Suppressor macrophage treated with lipopolysaccharide for 4 hours (primary cell): ENCODE data around the gene AMMECR1L.
A peak's percentile ranks its signal among the peaks of the same experiment; 100 is the strongest.
"Not testable (repeated sequence)": the region's sequence is repeated elsewhere in the genome, so short reads cannot be mapped to it uniquely, and the experiment has no call there.

Experiments
- DNase-seq: peaks from one replicate; pipeline ENCODE4 v3.0.0-alpha.2; 2020

Gene AMMECR1L

DNA sequence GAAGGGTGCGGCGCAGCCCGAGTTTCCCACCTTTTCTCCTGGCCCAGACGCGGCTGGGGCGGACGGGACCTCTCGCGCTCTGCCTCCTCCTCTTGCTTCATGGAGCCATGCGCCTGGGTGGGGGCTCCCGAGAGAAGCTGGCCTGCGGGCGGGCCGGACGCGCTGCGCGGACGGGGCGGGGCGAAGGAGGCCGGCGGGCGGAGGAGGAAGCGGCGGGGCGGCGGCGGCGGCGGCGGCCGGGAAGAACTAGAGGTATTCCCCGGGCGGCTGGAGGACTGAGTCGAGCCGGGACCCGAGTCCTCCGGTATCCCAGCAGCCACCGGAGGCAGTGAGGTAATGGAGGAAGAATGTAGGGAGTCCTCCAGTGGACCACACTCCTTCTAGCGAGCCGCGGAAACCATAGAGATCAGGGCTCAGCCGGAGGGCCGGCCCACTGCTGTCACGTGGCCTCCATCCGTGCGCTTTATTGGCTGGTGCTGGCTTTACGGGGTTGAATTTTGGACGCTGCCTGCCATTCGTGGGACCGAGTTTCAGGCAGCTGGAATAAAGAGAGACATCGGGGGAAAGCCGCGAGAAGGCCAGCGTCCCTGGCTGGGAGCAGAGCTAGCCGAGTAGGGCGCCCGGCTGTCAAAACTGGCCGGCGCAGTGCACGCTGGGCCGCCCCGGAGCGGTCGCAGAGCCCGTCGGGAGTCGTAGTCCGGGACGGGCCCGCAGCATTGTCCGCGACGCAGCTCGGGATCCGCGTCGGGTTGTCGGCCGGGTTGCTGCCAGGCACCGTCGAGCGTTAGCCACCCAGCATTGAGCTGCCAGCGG is at the start of gene AMMECR1L:
AMMECR1L (minus strand) TSS at position 177 of the 813 bp plus-strand sequence. CDS start 11,722 bp downstream, outside the sequence.
- DNase-seq, result peak; percentile 77

DNA sequence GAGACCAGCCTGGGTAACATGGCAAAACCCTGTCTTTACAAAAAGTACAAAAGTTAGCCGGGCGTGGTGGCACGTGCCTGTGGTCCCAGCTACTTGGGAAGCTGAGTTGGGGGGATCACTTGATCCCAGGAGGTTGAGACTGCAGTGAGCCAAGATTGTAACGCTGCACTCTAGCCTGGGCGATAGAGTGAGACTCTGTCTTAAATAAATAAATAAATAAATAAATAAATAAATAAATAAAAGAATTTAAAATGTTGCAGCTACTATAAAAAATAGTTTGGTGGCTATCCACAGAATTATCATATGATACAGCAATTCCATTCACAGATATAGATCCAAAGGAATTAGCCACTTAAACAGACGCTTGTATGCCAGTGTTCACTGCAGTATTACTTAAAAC is 49.6 kb upstream of the AMMECR1L start:
- DNase-seq, result no peak

DNA sequence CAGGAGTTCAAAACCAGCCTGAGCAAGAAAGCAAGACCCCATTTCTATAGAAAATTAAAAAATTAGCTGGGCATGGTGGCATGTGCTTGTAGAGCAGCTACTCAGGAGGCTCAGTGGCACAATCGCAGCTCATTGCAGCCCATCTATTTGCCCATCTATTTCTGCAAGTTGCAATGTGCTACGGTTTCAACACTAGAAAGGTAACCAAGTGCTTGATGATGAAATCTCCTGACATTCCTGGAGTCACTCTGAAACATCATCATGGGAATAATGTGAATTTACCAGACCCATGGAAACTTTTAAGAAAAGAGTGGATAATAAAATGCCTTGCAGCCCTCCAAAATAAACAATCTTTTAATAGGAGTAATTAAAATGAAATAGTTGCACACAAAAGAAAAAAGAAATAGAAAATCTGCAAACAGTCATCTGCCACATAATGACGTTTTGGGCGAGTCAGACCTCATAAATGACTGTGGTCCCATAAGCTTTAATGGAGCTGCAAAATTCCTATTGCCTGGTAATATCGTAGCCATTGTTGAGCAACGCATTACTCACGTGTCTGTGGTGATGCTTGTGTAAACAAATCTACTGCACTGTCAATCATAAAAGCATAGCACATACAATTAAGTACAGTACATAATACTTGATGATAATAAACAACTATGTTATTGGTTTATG is 46.6 kb upstream of the AMMECR1L start:
- peak; percentile 24 for DNase-seq

- no peak for DNase-seq
Observed at GRCh38 chr2:127929449-127929848, 43.7 kb upstream of the AMMECR1L start.

- DNase-seq, result no peak
Observed at GRCh38 chr2:127927384-127927783, 41.6 kb upstream of the AMMECR1L start.

GRCh38 chr2:127917916-127918315 is 32.2 kb upstream of the AMMECR1L start:
- DNase-seq, result no peak

GRCh38 chr2:127913808-127914457 is 28.2 kb upstream of the AMMECR1L start:
- no peak for DNase-seq

- DNase-seq, result peak; percentile 30
Observed at GRCh38 chr2:127911737-127912136, 26.0 kb upstream of the AMMECR1L start.

GRCh38 chr2:127910415-127910814 is 24.7 kb upstream of the AMMECR1L start:
- no peak for DNase-seq

GRCh38 chr2:127909019-127909418 is 23.3 kb upstream of the AMMECR1L start:
- DNase-seq, result no peak

DNA sequence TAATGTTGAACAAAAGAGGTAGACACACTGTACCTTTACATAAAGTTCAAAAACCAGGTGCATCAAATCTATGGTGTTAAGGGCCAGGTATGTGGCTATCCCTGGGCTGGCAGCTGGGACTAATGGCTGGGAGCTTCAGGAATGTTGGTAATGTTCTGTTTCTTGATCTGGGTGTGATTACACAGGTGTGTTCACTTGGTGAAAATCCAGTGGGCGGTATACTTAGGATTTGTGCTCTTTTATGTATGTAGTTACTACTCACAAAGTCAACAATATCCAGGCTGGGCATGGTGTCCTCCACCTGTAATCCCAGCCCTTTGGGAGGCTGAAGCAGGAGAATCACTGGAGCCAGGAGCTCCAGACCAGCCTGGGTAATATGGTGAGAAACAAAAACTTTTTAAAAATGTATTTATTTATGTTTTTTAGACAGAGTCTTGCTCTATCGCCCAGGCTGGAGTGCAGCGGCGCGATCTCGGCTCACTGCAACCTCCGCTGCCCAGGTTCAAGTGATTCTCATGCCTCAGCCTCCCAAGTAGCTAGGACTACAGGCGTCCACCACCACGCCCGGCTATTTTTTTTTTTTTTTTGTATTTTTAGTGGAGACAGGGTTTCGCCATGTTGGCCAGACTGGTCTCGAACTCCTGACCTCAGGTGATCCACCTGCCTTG is 22.1 kb upstream of the AMMECR1L start:
- DNase-seq, result not testable (repeated sequence)

DNA sequence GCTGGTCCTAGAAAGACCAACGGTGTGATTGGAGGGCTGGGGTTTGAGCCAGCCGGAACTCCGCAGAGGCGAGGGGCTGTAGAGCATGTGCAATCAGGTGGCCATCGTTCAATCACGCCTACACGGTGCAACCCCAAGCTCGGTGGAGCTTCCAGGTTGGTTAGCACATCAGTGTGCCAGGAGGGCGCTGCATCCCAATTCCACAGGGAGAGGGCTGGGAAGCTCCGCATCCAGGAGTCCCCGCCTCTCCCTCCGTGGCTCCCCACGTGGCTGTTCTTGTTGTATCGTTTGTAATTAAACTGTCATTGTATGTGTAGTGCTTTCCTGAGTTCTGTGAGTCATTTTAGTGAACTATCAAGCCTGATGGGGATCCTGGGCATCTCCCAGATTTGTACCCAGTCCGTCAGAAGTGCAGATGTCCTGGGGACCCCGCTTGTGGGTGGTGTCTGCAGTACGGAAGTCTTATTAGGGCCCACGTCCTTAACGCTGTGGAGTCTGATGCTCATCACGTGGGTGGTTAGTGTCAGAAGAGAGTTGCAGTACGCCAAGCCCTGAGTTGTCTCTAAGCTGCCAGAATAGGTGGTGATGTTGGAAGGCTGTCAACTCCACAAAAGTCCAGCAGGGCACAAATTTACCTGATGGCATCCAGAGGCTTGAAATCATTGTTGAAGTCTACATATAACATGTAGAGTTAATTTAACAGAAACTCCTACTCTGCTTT is 20.6 kb upstream of the AMMECR1L start:
- no peak for DNase-seq

DNA sequence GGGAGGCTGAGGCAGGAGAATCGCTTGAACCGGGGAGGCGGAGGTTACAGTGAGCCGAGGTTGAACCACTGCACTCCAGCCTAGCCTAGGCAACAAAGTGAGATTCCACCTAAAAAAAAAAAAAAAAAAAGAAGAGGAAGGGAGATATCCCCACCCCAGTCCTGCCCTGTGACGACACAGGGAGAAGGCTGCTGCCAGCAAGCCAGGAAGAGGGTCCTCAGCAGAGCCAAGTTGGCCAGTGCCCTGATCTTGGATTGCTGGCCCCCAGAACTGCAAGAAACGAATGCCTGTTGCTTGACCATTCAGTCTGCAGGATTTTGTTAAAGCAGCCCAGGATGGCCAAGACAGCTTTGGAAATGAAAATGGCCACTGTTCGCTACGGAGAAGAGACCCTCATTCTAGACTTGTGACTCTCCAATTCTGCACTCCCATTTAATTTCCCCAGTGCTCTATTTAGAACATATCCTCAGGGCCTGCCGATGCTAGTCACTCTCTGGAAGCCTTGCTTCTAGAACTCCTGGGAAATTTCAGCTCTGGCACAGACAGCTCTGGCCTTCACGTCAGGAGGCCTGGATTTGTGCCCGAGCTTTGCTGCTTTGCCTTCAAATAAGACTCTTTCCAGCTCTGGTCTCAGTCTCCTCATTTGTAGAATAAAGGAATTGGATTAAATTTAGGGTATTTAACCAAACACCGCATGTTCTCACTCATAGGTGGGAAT is 15.7 kb upstream of the AMMECR1L start:
- DNase-seq, result no peak

GRCh38 chr2:127897531-127898211 is 11.9 kb upstream of the AMMECR1L start:
- no peak for DNase-seq

DNA sequence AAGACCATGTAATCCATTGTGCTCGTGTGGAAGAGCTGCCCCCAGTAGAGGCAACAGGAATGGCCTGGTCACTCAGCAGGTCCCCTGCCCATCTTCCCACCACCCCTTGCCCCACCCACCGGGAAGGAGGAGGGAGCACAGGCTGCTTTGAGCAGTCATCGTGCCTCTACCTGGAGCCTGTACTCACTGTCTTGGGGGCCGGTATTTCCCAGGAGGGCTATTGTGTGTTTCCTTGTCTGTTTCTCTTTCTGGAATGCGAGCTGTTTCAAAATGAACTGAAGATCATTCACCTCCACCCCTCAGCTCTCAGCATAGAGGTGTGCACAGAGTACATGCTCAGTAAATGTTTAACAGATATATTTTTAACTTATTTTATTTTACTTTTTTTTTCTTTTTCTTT is 7.7 kb upstream of the AMMECR1L start:
- DNase-seq, result no peak

DNA sequence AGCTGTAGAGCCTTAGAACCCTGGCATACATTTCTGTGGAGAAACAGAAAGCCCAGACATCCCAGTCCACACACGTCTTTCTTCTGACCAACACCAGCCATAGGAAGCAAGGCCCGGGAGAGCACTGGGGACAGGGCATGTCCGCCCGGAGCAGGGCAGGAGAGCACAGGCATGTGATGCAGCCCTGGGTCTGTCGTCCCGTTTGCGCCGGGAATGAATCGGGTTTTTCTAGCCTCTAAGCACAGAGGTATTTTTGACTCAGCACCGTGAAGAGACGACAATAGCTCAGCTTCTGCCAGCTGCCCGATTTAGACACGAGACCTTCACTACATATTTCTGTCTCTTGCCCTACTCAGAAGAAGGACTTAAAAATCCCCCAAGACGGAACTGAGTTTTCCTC is 7.3 kb upstream of the AMMECR1L start:
- DNase-seq, result no peak

DNA sequence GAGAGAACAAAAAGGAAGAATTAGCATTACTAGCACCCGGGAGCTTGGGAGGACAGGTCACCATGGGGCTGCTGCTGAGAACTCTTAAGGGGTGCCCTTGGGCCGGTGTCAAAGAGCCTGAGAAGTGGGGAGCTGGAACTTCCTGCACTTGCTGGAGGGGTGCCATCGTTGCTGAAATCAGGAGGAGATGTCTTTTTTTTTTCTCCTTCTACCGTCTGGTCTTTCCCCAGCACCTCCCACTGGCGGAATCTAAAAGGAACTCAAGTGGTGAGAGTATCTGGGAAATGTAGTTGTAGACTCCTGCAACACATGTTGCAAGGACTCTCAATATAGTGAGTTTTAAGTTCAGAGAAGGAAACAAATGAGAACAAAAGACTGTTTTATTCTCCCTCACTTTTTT is 6.1 kb upstream of the AMMECR1L start:
- no peak for DNase-seq

DNA sequence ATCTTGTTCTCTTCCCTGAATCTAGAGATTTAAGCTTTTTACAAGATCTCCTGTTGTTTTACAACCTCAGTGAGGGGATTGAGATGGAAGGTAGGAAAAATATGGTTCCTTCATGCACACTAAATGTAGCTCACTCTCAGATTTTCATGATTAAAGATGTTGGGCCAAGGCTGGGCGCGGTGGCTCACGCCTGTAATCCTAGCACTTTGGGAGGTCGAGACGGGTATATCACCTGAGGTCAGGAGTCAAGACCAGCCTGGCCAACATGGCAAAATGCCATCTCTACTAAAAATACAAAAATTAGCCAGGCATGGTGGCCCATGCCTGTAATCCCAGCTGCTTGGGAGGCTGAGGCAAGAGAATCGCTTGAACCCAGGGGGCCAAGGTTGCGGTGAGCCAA is 5.0 kb upstream of the AMMECR1L start:
- not testable (repeated sequence) for DNase-seq

DNA sequence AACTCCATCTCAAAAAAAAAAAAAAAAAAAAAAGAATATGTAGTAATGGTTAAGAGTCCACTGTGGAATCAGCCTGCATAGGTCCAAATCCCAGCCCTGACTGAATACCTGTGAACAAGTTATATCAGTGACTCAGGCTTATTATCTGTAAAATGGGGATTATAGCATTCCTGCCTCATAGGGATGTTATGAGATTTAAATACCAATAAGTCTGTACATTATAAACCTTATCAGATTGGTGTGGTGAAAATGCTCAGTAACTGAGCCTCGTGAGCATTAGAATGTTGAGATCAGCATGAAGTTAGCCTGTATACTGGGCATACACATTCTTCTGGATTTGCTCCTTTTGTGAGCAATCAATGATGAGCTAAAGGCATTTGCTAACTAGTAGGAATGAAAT is 3.0 kb upstream of the AMMECR1L start:
- no peak for DNase-seq

GRCh38 chr2:127887776-127888130 is 2.0 kb upstream of the AMMECR1L start:
- DNase-seq, result no peak

- no peak for DNase-seq
Observed at GRCh38 chr2:127887082-127887775, 1.5 kb upstream of the AMMECR1L start.
